Prostate gland (tissue), 2 donors: Measurements from ENCODE around the gene MCF2. TPM values are rescaled to one million over a fixed set of nuclear protein-coding genes. Genes with fewer than 3 reads are reported as not detected.
A peak's percentile ranks its signal among the peaks of the same experiment; 100 is the strongest.

ENCODE experiments used
- DNase-seq: peaks from one replicate; pipeline ENCODE4 v3.0.0-alpha.2; 2019; ENCODE audit warnings: low spot score
- H3K27ac ChIP-seq, 2 donors: fragments of 200-600 bp; sonication (generic); 2 replicates each; pipeline ENCODE4 v1.5.1; 2017 to 2019
- H3K27me3 ChIP-seq: fragments of 200-600 bp; sonication (generic); replicated peaks from 2 replicates; pipeline ENCODE4 v1.5.1; 2019; ENCODE audit not compliant: insufficient read depth
- H3K36me3 ChIP-seq, 2 donors: fragments of 200-600 bp; sonication (generic); 1 replicate in 1 of 2; 2 replicates in 1 of 2; pipeline versions ENCODE4 v1.5.1 to v1.8.1; 2017 to 2019
- H3K4me1 ChIP-seq: fragments of 200-600 bp; sonication (generic); replicated peaks from 2 replicates; pipeline ENCODE4 v1.5.1; 2019
- H3K4me3 ChIP-seq, 2 donors: fragments of 200-600 bp; sonication (generic); 2 replicates each; pipeline ENCODE4 v1.5.1; 2017 to 2019
- H3K9me3 ChIP-seq: fragments of 200-600 bp; sonication (generic); 2 replicates; pipeline ENCODE4 v1.5.1; 2017
- CTCF ChIP-seq, 4 experiments: fragments of 200-600 bp in 2 of 4; fragments of 450-650 bp in 2 of 4; sonication (generic) in 2 of 4; IDR thresholded peaks; 1 replicate in 3 of 4; 2 replicates in 1 of 4; pipeline ENCODE4 v1.5.1; 2016 to 2019; ENCODE audit warnings: antibody characterized with exemption in 4 of 4, mild to moderate bottlenecking in 2 of 4, moderate library complexity in 2 of 4
- POLR2A ChIP-seq: fragments of 450-650 bp; IDR thresholded peaks from one replicate; pipeline ENCODE4 v1.6.1; 2016; ENCODE audit warnings: antibody characterized with exemption, mild to moderate bottlenecking
- POLR2AphosphoS5 ChIP-seq: sonication (generic); formaldehyde crosslinking; IDR thresholded peaks from one replicate; pipeline ENCODE4 v1.6.1; 2017; ENCODE audit warnings: antibody characterized with exemption
- WGBS: methylation state at CpG from one replicate; pipeline ENCODE4 v1.1.5; 2018; 5-methylcytosine and 5-hydroxymethylcytosine counted together
- intact Hi-C: fragments of 100-400 bp; cut with DNase I; formaldehyde crosslinking; loops from one replicate; pipeline ENCODE4 v1.14.2; 2022
- total RNA-seq, 2 donors: library from RNA; depleted of rRNA; stranded (reverse); fragments of >200 nt; gene quantifications; one replicate each; pipeline ENCODE4 v1.1.0, GENCODE V29; 2016

MCF2 gene
- total RNA-seq, 2 donors from 2014 or later: 0.32 to 27.9 TPM

- no peak for DNase-seq
- 72% methylated on average over 8 of the region's 8 CpGs for WGBS
Measured at GRCh38 chrX:139639253-139639652, 68.7 kb downstream of the MCF2 start.

GRCh38 chrX:139600105-139600504 lies 107.9 kb downstream of the MCF2 start:
- H3K4me3 ChIP-seq: no peak overlapping the region
- intact Hi-C loops: no loop called here
- H3K9me3 ChIP-seq: no peaks in the 10 kb centered on the region
- H3K27me3 ChIP-seq: no peaks in the 10 kb centered on the region
- DNase-seq: no peak
- H3K27ac ChIP-seq: no peak overlapping the region
- H3K36me3 ChIP-seq: no peaks in the 10 kb centered on the region
- TF ChIP-seq POLR2AphosphoS5 (no peak), POLR2A (no peak), CTCF (IDR thresholded peaks at IDR 0.05) (no peak)
- WGBS: 48% methylated on average over 1 of the region's 1 CpG
- H3K4me1 ChIP-seq: no peaks in the 10 kb centered on the region

More at GRCh38 chrX:139639253-139639652, 68.7 kb downstream of the MCF2 start:
- H3K9me3 ChIP-seq: no peaks in the 10 kb centered on the region
- H3K27ac ChIP-seq: no peak overlapping the region
- TF ChIP-seq POLR2A (no peak), CTCF (IDR thresholded peaks at IDR 0.05) (no peak), POLR2AphosphoS5 (no peak)
- intact Hi-C loops: no loop called here
- no peaks in the 10 kb centered on the region for H3K36me3 ChIP-seq
- no peaks in the 10 kb centered on the region for H3K4me1 ChIP-seq
- H3K27me3 ChIP-seq: no peaks in the 10 kb centered on the region
- H3K4me3 ChIP-seq: no peak overlapping the region

GRCh38 chrX:139596068-139596467 lies 111.9 kb downstream of the MCF2 start:
- H3K27ac ChIP-seq: no peak overlapping the region
- no peaks in the 10 kb centered on the region for H3K4me1 ChIP-seq
- 51% methylated on average over 4 of the region's 4 CpGs for WGBS
- TF ChIP-seq CTCF (IDR thresholded peaks at IDR 0.05): no peak
- no peak for TF ChIP-seq POLR2AphosphoS5
- TF ChIP-seq POLR2A: no peak
- H3K27me3 ChIP-seq: no peaks in the 10 kb centered on the region
- H3K4me3 ChIP-seq: no peak overlapping the region
- DNase-seq: no peak
- intact Hi-C loops: no loop called here
- H3K9me3 ChIP-seq: no peaks in the 10 kb centered on the region
- no peaks in the 10 kb centered on the region for H3K36me3 ChIP-seq

GRCh38 chrX:139585613-139586012 lies 122.4 kb downstream of the MCF2 start:
- no peak for DNase-seq
- Histone ChIP-seq H3K27me3 (no peaks in the 10 kb centered on the region), H3K4me3 (no peak overlapping the region), H3K36me3 (no peaks in the 10 kb centered on the region), H3K27ac (no peak overlapping the region), H3K4me1 (no peaks in the 10 kb centered on the region), H3K9me3 (no peaks in the 10 kb centered on the region)
- 34% methylated on average over 5 of the region's 5 CpGs for WGBS
- TF ChIP-seq POLR2AphosphoS5 (no peak), POLR2A (no peak), CTCF (IDR thresholded peaks at IDR 0.05) (no peak)
- intact Hi-C loops: no loop called here

GRCh38 chrX:139581068-139581467 lies 126.9 kb downstream of the MCF2 start:
- H3K4me1 ChIP-seq: no peaks in the 10 kb centered on the region
- TF ChIP-seq CTCF (IDR thresholded peaks at IDR 0.05): no peak
- TF ChIP-seq POLR2AphosphoS5: peak; percentile 52
- H3K36me3 ChIP-seq: no peaks in the 10 kb centered on the region
- H3K27ac ChIP-seq: no peak overlapping the region
- intact Hi-C loops: no loop called here
- peak; percentile 3 for DNase-seq
- no peaks in the 10 kb centered on the region for H3K9me3 ChIP-seq
- no peaks in the 10 kb centered on the region for H3K27me3 ChIP-seq
- H3K4me3 ChIP-seq: no peak overlapping the region
- 10% methylated on average over 4 of the region's 4 CpGs for WGBS
